HG03565 (cell line): ENCODE measurements around the gene P4HA3.
"Not testable (repeated sequence)": the region's sequence is repeated elsewhere in the genome, so short reads cannot be mapped to it uniquely, and the experiment has no call there.

Source experiments
- ATAC-seq: cut with Tn5 transposase; IDR thresholded peaks from one replicate; pipeline ENCODE4 v1.9.1; 2021; ENCODE audit warnings: mild to moderate bottlenecking, moderate library complexity; ENCODE audit not compliant: unreplicated experiment

The P4HA3 gene

DNA sequence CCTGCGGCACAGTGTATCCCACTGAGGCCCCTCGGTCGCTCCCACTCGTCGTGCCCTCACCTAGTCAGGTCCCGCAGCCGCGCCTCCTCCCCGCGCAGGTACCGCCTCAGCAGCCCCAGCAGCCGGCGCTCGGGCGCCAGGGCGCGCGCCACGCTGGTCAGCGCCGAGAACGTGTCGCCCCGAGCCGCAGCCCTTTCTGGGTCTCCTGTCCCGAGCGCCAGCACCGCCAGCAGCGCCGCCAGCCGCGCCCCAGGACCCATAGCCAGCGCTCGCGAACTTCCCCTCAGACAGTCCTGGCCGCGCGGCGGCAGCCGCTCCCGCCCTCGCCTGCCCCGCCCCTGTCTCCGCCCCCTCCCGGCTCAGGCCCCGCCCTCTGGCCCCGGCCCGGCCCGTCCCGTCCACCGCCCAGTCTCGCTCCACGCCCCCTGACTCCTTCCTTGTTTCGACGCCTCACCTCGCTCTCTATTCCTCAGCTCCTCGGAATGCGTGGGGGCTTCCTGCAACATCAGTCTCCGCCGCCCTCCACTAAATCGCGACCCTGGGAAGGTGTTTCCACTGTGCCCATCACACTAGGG lies at the start of gene P4HA3:
Gene P4HA3 (minus strand): TSS at position 289 of the 575 bp plus-strand sequence. CDS start 29 bp downstream, at position 260.
- no peak for ATAC-seq

- ATAC-seq, result no peak
Observed at GRCh38 chr11:74357449-74357848, 46.0 kb upstream of the P4HA3 start.

DNA sequence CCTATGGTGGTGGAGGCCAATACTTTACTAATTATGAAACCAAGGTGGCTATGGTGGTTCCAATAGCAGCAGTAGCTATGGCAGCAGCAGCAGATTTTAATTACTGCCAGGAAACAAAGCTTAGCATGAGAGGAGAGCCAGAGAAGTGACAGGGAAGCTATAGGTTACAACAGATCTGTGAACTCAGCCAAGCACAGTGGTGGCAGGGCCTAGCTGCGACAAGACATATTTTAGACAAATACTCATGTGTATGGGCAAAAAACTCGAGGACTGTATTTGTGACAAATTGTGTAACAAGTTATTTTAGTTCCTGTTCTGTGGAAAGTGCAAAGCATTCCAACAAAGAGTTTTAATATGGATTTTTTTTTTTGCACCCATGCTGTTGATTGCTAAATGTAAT lies 44.2 kb upstream of the P4HA3 start:
- no peak for ATAC-seq

DNA sequence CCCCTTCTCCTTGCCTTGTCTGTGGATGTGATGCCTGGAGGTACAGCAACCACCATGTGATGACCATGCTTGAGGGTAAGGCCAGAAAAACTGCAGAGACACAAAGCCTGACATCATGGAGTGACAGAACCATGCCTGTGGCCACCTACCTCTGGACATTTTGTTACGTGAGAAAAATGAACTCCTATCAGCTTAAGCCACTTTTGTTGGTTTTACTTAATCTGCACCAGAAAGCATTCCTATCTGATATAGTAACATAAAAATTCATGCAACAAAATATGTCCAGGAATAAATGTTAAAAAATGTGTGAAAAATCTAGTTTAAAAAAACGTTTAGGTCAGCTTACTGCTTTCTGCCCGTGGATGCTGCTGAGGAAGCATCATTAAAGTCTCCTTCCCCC lies 42.6 kb upstream of the P4HA3 start:
- ATAC-seq, result no peak

- no peak for ATAC-seq
Observed at GRCh38 chr11:74347381-74347780, 35.9 kb upstream of the P4HA3 start.

DNA sequence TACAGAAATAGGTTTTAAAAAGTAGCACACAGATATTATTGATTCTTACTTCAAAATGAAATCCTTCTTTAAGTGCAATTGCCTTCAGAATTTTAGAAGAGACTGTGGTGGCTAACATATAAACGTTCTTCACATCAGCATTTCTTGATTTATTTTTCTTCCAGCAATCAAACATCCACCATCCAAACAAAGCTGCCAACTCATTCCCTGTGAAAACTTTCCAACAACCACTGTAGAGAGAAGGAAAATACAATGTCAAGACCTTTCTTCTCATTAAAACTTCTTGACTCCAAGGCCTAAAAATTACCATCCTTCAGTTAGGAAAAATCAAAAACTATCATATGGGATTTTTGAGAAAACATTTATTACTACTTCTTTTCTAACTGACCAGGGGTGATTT lies 34.0 kb upstream of the P4HA3 start:
- ATAC-seq, result no peak

DNA sequence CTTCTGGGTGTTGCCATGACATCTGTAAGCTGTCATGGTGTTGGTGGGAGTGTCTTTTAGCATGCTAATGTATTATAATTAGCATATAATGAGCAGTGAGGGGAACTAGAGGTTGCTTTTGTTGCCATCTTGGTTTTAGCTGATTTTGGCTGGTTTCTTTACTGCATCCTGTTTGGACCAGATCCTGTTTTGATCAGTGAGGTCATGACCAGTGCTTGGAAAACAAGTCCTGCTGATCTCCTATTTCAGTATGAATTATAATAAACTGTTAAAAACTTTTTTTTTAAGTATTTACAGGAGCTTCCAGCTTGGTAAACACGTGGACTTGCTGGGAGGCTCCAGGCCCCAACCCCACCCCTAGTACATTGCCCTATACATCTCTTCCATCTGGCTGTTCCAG lies 30.5 kb upstream of the P4HA3 start:
- ATAC-seq, result no peak

DNA sequence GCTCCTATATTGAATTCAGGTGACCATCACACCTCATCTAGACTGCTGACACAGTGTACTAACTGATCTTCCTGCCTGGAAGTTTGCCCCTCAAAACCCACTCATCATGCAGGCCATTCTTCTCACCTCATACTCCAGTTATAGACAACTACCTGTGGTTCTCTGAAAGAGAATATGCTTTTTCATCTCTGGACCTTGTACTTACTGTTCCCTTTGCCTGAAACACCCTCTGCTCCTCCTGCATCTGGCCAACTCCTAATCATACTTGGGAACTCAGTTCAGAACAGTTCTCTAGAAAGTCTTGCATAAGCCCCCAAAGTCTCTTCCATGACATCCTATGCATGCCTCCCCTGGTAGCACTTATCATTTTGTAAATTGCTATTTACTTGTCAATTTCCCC lies 28.2 kb upstream of the P4HA3 start:
- ATAC-seq, result no peak

DNA sequence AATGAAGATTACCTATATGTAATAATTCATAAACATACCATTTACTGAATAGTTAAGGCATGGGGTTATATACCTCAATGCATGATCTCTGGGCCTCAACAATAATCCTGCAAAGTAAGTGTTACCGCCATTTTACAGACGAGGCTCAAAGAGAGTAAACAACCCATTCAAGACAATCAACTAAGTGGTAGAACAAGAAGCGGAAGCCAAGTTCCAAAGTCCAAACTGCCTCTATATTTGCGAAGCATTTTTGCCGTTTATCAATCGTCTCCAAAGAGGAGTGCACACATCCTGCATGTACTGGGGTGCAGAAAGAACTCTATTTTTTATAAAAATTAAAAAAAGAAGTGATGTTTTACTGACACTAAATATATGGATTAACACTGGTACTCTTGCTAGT lies 27.5 kb upstream of the P4HA3 start:
- ATAC-seq, result no peak

DNA sequence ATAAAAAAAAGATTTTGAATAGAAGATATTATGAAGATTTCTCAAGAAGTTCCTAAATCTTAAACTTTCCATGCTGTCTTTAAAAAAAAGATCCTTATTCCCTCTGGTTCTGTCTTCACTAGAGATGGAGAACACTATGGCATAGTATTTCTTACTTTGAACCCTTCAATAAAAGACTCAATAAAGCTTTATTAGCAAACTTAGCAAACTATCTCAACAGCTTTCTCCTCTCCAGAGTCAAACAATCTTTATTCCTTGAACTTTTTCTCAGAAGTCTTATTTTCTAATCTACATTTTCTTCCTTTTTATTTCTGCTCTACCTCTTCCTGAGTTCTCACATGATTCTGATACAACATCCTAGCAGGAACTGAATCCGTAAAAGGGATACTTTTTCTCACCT lies 21.8 kb upstream of the P4HA3 start:
- ATAC-seq, result no peak

- no peak for ATAC-seq
Observed at GRCh38 chr11:74332291-74332690, 20.9 kb upstream of the P4HA3 start.

- not testable (repeated sequence) for ATAC-seq
Observed at GRCh38 chr11:74331000-74331399, 19.6 kb upstream of the P4HA3 start.

GRCh38 chr11:74330075-74330858 lies 18.8 kb upstream of the P4HA3 start:
- ATAC-seq, result no peak

GRCh38 chr11:74327076-74327475 lies 15.6 kb upstream of the P4HA3 start:
- no peak for ATAC-seq

DNA sequence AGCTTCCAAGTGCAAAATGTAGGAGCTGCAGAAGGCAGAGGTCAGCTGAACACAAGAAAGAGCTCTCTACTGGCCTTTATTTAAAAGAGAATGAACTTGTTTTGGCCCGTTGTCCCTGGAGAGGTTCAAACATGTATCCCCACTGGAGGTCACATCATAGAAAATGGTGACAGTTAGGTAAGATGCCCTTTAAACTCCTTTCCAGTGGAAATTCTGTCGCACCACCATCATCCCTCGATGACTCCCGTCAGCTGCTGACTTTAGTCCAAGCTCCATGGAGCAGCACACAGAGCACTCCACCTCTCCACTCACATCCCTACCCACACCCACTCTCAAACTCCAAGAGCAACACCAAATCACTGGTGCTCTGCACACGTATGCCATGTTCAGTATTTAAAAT lies 15.2 kb upstream of the P4HA3 start:
- ATAC-seq, result no peak

DNA sequence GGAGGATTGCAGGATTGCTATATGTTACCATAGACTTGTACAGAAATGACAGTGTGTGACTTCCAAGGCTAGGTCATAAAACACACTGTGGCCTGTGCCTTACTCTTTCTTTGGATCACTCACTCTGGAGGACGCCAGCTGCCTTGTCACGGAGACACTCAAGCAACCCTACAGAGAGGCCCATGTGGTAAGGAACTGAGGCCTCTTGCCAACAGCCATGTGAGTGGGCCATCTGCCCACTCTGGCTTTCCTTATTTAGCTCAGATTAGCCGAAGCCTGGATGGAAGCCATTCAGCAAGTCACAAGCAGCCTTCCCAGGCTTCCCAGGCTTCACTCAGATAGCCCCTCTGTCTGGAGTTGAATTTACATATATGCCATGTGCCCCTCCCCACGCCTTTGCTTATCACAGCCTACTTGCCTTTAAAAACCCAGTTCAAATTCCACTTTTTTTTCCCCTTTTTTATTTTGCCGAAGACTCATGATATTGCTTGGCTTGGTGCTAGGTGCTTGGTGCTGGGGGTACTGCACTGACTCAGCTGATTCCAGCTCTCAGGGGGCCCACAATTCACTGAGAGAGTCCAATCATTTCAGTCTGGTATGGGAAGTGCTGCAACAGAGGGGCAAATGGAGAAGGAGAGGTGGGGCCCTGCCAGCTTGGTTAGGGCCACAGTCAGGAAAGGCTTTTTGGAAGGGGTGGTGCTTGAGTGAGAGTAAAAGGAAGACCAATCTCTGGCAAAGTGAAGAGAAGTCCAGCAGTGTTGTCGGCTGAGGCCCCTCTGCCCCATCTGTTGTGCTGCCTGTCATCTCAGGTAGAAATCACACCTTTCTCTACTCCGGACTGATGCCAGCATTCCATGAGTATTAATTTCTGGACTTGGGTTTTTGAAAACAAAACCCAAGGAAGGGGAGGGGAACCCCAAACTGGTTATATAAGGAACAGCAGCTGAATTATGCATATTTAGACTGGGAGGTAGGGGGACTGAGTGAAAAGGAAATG lies 14.5 kb upstream of the P4HA3 start:
- no peak for ATAC-seq

DNA sequence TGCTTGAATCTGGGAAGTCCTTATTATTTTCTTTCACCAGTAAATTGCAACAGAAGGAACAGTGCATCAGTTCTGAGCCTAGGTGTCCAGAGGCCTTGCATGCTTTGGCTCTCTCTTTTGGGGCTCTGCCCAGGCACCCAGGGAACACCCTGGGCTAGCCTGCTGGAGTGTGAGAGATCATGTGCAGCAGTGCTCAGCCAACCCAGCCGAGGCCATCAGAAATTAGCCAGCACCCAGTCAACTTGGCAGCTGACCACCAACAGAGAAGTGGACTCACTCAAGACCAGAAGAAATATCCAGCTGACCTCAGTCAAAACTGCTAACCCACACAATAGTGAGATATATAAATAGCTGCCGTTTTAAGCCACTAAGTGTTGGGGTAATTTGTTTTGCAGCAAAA lies 11.2 kb upstream of the P4HA3 start:
- ATAC-seq, result no peak

DNA sequence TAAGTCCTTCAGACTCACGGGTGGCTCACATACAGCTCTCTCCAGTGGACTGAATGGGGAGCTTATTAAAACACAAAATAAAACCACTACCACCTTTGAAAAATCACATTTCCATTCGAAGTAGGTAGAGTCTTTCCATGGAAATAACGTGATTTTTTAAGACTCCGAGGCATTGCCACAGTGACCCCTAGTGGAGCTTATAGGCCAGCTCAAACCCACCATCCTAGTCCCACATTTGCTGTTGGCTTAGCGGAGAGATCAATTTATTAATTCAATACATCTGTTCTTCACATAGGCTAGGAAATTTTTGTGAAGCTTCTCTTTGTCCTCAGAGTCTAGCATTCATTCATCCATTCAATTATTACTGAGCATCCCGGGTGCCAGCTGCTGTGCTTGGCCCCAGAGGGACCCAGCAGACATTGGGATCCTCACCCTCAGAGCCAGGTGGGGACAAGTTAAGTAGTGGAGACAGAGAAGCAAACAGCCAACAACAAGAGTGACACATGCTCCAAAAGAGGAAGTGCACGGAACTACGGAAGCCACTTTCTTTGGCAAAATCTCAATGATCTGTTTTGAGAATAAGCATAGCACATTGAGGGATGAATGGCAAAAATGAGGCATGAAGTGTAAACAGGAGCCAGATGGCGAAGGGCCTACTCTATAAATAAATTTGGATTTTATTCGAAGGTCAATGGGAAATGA lies 10.2 kb upstream of the P4HA3 start:
- ATAC-seq, result no peak

- ATAC-seq, result no peak
Observed at GRCh38 chr11:74320538-74320937, 9.1 kb upstream of the P4HA3 start.

- no peak for ATAC-seq
Observed at GRCh38 chr11:74319139-74319816, 7.8 kb upstream of the P4HA3 start.
